ENCODE data around the gene MAP3K3.
"Not testable (repeated sequence)": the region's sequence is repeated elsewhere in the genome, so short reads cannot be mapped to it uniquely, and the experiment has no call there.

MAP3K3 gene

DNA sequence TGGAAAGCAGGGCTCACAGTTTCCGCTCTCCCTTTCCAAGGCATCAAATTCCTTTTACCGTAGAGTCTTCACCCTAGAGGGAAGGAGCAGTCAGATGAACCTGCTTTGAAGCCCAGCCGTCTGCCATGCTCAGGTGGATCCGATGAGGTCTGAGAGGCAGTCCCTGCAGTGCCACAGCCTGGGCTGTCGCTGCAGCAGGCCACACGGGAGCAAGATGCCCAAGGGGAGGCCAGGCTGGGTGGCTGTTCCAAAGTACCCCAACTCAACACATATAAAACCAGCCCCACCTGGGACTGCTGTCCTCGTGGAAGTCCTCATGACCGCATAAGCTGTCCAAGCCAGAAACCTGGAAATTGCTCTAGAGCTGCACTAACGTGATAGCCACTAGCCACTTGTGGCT lies 82.6 kb downstream of the MAP3K3 start:
- no peak for DNase-seq

- DNase-seq, result no peak
Observed at GRCh38 chr17:63705657-63706056, 83.4 kb downstream of the MAP3K3 start.

- no peak for DNase-seq
Observed at GRCh38 chr17:63706336-63707082, 84.3 kb downstream of the MAP3K3 start.

DNA sequence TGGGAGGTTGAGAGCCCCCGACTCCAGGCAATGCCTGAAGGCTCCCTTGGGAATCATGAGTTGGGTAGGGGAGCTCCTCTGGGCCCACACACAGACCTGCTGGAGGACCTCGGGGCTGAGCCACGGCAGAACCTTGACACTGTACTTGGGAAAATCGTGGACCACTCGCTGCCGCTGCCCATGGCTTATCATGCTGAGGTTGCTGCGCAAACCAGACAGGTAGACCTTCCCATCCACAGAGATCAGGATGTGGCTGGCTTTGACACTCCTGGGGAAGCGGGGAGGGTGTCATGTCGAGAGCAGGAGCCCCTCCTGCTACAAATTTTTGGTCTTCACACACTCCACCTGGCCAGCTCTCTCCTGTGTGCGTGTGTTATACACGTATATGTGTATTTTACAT lies 84.9 kb downstream of the MAP3K3 start:
- no peak for DNase-seq

GRCh38 chr17:63709110-63709509 lies 86.9 kb downstream of the MAP3K3 start:
- DNase-seq, result no peak

DNA sequence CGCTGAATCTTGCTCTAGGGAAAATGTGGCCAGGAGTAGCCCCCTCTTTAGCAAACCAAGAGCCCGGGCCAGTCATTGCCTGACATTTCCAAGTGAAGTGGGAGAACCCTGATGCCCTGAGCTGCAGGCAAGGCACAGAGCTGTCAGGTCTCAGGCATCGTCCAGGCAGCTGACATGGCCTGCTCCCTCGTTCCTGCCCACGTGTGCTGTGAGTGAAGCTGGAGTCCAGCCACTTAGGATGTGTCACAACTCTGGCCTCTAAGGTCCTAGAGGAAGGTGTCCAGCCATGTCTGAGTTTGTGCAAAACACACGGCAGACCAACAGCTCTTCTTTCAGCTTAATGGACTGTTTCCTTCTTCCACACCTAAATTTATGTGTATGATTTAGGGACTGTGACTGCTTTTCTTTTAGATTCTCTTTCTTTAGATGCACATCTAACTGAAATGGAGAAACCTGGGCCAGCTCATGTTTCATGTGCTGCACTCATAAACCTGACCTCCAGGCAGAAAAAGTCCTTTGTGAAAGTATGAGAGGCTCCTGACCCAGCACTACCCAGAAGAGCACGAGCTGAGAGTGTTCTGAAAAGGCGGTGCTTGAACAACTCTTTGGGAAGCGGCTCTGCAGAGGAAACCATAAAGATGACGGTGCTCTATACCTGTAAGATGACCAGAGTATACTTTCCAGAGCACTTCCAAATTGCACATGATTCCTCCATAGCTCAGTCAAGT lies 92.5 kb downstream of the MAP3K3 start:
- no peak for DNase-seq

- no peak for DNase-seq
Observed at GRCh38 chr17:63716426-63716825, 94.2 kb downstream of the MAP3K3 start.

DNA sequence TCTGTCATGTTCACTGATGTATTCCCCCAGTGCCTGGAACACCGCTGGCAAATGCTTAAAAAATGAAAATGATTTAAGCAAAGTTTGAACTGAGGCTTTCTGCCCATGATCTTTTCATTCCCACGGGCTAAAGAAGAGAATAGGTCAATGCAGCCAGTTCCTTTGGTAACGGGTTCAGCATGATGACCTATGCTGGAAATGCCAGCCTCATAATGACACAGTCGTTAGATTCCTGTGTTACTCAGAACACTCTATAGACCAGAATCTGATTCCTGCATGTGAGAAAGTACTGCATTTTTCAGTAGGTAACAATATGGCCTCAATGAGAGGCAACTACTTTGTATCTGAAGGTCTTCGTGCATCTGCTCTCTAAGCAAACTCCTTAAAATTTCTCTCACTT lies 96.8 kb downstream of the MAP3K3 start:
- DNase-seq, result no peak

DNA sequence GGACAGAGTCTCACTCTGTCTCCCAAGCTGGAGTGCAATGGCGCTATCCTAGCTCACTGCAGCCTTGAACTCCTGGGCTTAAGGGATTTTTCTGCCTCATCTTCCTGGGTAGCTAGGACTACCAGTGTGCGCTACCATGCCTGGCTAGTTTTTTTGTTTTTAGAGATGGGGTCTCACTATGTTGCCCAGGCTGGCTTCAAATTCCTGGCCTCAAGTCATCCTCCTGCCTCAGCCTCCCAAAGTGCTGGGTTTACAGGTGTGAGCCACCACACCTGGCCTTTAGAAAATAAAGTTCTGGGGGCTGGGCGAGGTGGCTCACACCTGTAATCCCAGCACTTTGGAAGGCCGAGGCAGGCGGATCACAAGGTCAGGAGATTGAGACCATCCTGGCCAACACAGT lies 98.0 kb downstream of the MAP3K3 start:
- not testable (repeated sequence) for DNase-seq

DNA sequence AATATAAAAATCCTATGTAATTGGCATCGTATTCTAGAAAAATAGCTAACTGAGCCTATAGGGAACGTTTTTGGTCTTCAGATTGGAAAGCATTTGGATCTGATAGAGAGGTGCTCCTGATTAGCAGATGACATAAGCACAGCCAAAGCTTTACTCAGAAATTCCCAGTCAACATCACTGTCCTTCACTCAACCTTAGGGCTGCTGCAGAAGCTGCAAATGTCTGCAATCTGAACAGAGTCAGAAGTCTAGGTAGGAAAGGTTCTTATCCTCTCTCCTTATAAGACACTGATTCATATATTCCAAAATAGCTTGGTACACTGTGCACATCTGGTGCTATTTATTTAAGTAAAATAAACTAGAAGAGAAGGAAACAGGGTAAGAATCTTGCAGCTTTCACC lies 100.2 kb downstream of the MAP3K3 start:
- DNase-seq, result no peak

- DNase-seq, result no peak
Observed at GRCh38 chr17:63735691-63736090, 113.5 kb downstream of the MAP3K3 start.

- DNase-seq, result no peak
Observed at GRCh38 chr17:63740464-63741142, 118.4 kb downstream of the MAP3K3 start.

GRCh38 chr17:63741143-63741407 lies 118.9 kb downstream of the MAP3K3 start:
- peak in 4 of 56 donors; percentile 20 to 56 (median 36) for DNase-seq

DNA sequence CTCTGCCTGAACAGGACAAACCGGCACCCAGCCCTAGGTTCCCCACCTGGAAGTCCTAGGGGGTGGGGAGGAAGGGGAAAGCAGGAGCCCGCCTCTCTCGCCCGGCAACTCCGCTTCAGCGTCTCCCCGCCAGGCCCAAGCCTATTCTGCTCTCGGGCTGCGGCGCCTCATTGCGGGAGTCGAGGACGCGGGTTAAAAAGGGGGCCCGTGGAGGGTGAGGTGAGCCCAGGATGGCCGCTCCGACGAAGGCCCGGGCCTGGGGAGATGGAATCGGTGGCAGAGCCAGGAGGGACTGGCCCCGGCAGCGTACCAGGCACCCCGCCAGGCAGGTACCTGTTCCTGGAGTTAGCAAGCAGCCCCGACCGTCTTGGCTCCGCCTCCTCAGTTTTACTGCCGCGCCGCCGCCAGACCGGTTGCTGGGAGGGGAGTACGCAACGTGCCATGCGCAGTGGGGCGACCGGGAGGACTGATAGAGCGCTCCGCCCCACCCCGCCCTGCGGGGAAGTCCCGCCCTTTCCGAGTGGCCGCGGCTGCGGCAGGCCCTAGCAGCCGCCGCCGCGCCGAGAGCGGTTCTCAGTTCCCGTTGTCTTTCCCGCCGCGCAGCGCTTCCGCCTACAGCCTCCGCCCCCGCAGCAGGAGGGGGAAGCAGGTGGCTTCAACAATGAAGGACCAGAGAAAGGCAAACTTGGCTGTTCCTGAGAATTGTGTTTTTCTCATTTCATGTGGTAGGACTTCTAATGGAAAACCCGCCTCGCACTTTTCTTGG lies 119.4 kb downstream of the MAP3K3 start, which contains the start of gene STRADA:
Gene STRADA, minus strand, starts transcription at position 392 of the 766 bp plus-strand sequence. CDS start 13,430 bp downstream, outside the sequence.
- peak; percentile 47 to 98 (median 94) for DNase-seq
